HEK293 (cell line): Measurements from ENCODE around the gene CCNDBP1.

ENCODE experiments used
- CTCF ChIP-seq: fragments of 450-650 bp; formaldehyde crosslinking; IDR thresholded peaks from 2 replicates; pipeline ENCODE4 v1.5.1; 2016; ENCODE audit warnings: missing biosample characterization, missing genetic modification characterization
- ZNF518A ChIP-seq: fragments of 450-650 bp; formaldehyde crosslinking; conservative IDR thresholded peaks from 2 replicates; pipeline ENCODE4 v1.5.1; 2016; ENCODE audit warnings: low read depth, missing biosample characterization, missing genetic modification characterization

- TF ChIP-seq ZNF518A (tag by site-specific recombination): no peak
- TF ChIP-seq CTCF (tag by site-specific recombination): no peak
These were observed 40.2 kb downstream of the CCNDBP1 start for GRCh38 chr15:43225201-43225949.
